ENCODE measurements around the gene SEMA4A.
A peak's percentile ranks its signal among the peaks of the same experiment; 100 is the strongest.

The SEMA4A gene

GRCh38 chr1:156153362-156153761 lies at the start of gene SEMA4A:
SEMA4A (plus strand) TSS chr1:156153585; CDS start chr1:156154579, 994 bp downstream.
- no peaks in the 10 kb centered on the region for H3K9me3 ChIP-seq (ENCODE audit: control insufficient read depth, insufficient read depth, low read length)
- peak within 1 kb of the TSS; percentile 24 for H3K9ac ChIP-seq (ENCODE audit: low read depth, low read length)
- H3K4me3 ChIP-seq (ENCODE audit: low read depth, low read length): no peak within 1 kb of the TSS
- H3K4me1 ChIP-seq (ENCODE audit: control insufficient read depth, insufficient read depth, low read length): peaks cover 18% of the 10 kb centered on the region
- no peaks in the 10 kb centered on the region for H3K27me3 ChIP-seq (ENCODE audit: control insufficient read depth, insufficient read depth, low read length)
- H3K36me3 ChIP-seq (ENCODE audit: control insufficient read depth, insufficient read depth, low read length): peaks cover 2% of the 10 kb centered on the region

- H3K9me3 ChIP-seq (ENCODE audit: control insufficient read depth, insufficient read depth, low read length): no peaks in the 10 kb centered on the region
- H3K36me3 ChIP-seq (ENCODE audit: control insufficient read depth, insufficient read depth, low read length): no peaks in the 10 kb centered on the region
- no peak overlapping the region for H3K9ac ChIP-seq (ENCODE audit: low read depth, low read length)
- no peak overlapping the region for H3K4me3 ChIP-seq (ENCODE audit: low read depth, low read length)
- peaks cover 20% of the 10 kb centered on the region for H3K4me1 ChIP-seq (ENCODE audit: control insufficient read depth, insufficient read depth, low read length)
- H3K27me3 ChIP-seq (ENCODE audit: control insufficient read depth, insufficient read depth, low read length): no peaks in the 10 kb centered on the region
Observed at GRCh38 chr1:156104065-156104810, 49.1 kb upstream of the SEMA4A start.

- H3K9ac ChIP-seq (ENCODE audit: low read depth, low read length): peak overlapping the region; percentile 9
- H3K9me3 ChIP-seq (ENCODE audit: control insufficient read depth, insufficient read depth, low read length): no peaks in the 10 kb centered on the region
- H3K36me3 ChIP-seq (ENCODE audit: control insufficient read depth, insufficient read depth, low read length): no peaks in the 10 kb centered on the region
- H3K27me3 ChIP-seq (ENCODE audit: control insufficient read depth, insufficient read depth, low read length): no peaks in the 10 kb centered on the region
- peaks cover 20% of the 10 kb centered on the region for H3K4me1 ChIP-seq (ENCODE audit: control insufficient read depth, insufficient read depth, low read length)
- peak overlapping the region; percentile 83 for H3K4me3 ChIP-seq (ENCODE audit: low read depth, low read length)
Observed at GRCh38 chr1:156104861-156105832, 48.2 kb upstream of the SEMA4A start.

- Histone ChIP-seq H3K4me3 (ENCODE audit: low read depth, low read length) (peak overlapping the region; percentile 46), H3K4me1 (ENCODE audit: control insufficient read depth, insufficient read depth, low read length) (peaks cover 20% of the 10 kb centered on the region), H3K36me3 (ENCODE audit: control insufficient read depth, insufficient read depth, low read length) (no peaks in the 10 kb centered on the region), H3K27me3 (ENCODE audit: control insufficient read depth, insufficient read depth, low read length) (no peaks in the 10 kb centered on the region), H3K9ac (ENCODE audit: low read depth, low read length) (peak overlapping the region; percentile 54), H3K9me3 (ENCODE audit: control insufficient read depth, insufficient read depth, low read length) (no peaks in the 10 kb centered on the region)
Observed at GRCh38 chr1:156106624-156107488, 46.5 kb upstream of the SEMA4A start.

GRCh38 chr1:156108057-156108456 lies 45.3 kb upstream of the SEMA4A start:
- Histone ChIP-seq H3K36me3 (ENCODE audit: control insufficient read depth, insufficient read depth, low read length) (no peaks in the 10 kb centered on the region), H3K9me3 (ENCODE audit: control insufficient read depth, insufficient read depth, low read length) (no peaks in the 10 kb centered on the region), H3K4me1 (ENCODE audit: control insufficient read depth, insufficient read depth, low read length) (peaks cover 20% of the 10 kb centered on the region), H3K4me3 (ENCODE audit: low read depth, low read length) (no peak overlapping the region), H3K9ac (ENCODE audit: low read depth, low read length) (no peak overlapping the region), H3K27me3 (ENCODE audit: control insufficient read depth, insufficient read depth, low read length) (no peaks in the 10 kb centered on the region)

GRCh38 chr1:156108664-156109241 lies 44.6 kb upstream of the SEMA4A start:
- Histone ChIP-seq H3K36me3 (ENCODE audit: control insufficient read depth, insufficient read depth, low read length) (no peaks in the 10 kb centered on the region), H3K4me1 (ENCODE audit: control insufficient read depth, insufficient read depth, low read length) (peaks cover 25% of the 10 kb centered on the region), H3K9ac (ENCODE audit: low read depth, low read length) (no peak overlapping the region), H3K4me3 (ENCODE audit: low read depth, low read length) (no peak overlapping the region), H3K9me3 (ENCODE audit: control insufficient read depth, insufficient read depth, low read length) (no peaks in the 10 kb centered on the region), H3K27me3 (ENCODE audit: control insufficient read depth, insufficient read depth, low read length) (no peaks in the 10 kb centered on the region)

GRCh38 chr1:156110252-156110651 lies 43.1 kb upstream of the SEMA4A start:
- no peaks in the 10 kb centered on the region for H3K9me3 ChIP-seq (ENCODE audit: control insufficient read depth, insufficient read depth, low read length)
- H3K4me3 ChIP-seq (ENCODE audit: low read depth, low read length): no peak overlapping the region
- no peaks in the 10 kb centered on the region for H3K27me3 ChIP-seq (ENCODE audit: control insufficient read depth, insufficient read depth, low read length)
- H3K4me1 ChIP-seq (ENCODE audit: control insufficient read depth, insufficient read depth, low read length): peaks cover 15% of the 10 kb centered on the region
- H3K9ac ChIP-seq (ENCODE audit: low read depth, low read length): no peak overlapping the region
- no peaks in the 10 kb centered on the region for H3K36me3 ChIP-seq (ENCODE audit: control insufficient read depth, insufficient read depth, low read length)

GRCh38 chr1:156111355-156111962 lies 41.9 kb upstream of the SEMA4A start:
- peaks cover 13% of the 10 kb centered on the region for H3K4me1 ChIP-seq (ENCODE audit: control insufficient read depth, insufficient read depth, low read length)
- H3K27me3 ChIP-seq (ENCODE audit: control insufficient read depth, insufficient read depth, low read length): no peaks in the 10 kb centered on the region
- H3K4me3 ChIP-seq (ENCODE audit: low read depth, low read length): no peak overlapping the region
- H3K9ac ChIP-seq (ENCODE audit: low read depth, low read length): no peak overlapping the region
- H3K9me3 ChIP-seq (ENCODE audit: control insufficient read depth, insufficient read depth, low read length): no peaks in the 10 kb centered on the region
- H3K36me3 ChIP-seq (ENCODE audit: control insufficient read depth, insufficient read depth, low read length): no peaks in the 10 kb centered on the region

- H3K9ac ChIP-seq (ENCODE audit: low read depth, low read length): no peak overlapping the region
Observed at GRCh38 chr1:156112276-156113137, 40.9 kb upstream of the SEMA4A start.

GRCh38 chr1:156113282-156113950 lies 40.0 kb upstream of the SEMA4A start:
- no peaks in the 10 kb centered on the region for H3K9me3 ChIP-seq (ENCODE audit: control insufficient read depth, insufficient read depth, low read length)
- H3K4me1 ChIP-seq (ENCODE audit: control insufficient read depth, insufficient read depth, low read length): peaks cover 5% of the 10 kb centered on the region
- no peak overlapping the region for H3K4me3 ChIP-seq (ENCODE audit: low read depth, low read length)
- no peak overlapping the region for H3K9ac ChIP-seq (ENCODE audit: low read depth, low read length)
- no peaks in the 10 kb centered on the region for H3K27me3 ChIP-seq (ENCODE audit: control insufficient read depth, insufficient read depth, low read length)
- no peaks in the 10 kb centered on the region for H3K36me3 ChIP-seq (ENCODE audit: control insufficient read depth, insufficient read depth, low read length)

More at GRCh38 chr1:156112276-156113137, 40.9 kb upstream of the SEMA4A start:
- Histone ChIP-seq H3K27me3 (ENCODE audit: control insufficient read depth, insufficient read depth, low read length) (no peaks in the 10 kb centered on the region), H3K9me3 (ENCODE audit: control insufficient read depth, insufficient read depth, low read length) (no peaks in the 10 kb centered on the region), H3K4me3 (ENCODE audit: low read depth, low read length) (no peak overlapping the region), H3K4me1 (ENCODE audit: control insufficient read depth, insufficient read depth, low read length) (peaks cover 5% of the 10 kb centered on the region), H3K36me3 (ENCODE audit: control insufficient read depth, insufficient read depth, low read length) (no peaks in the 10 kb centered on the region)

All from iPS-15b (cell line).